H9 (cell line): ENCODE data around the gene WDR7. TPM values are rescaled to one million over a fixed set of nuclear protein-coding genes. Genes with fewer than 3 reads are reported as not detected.

Source experiments
- DNase-seq: peaks from one replicate; pipeline ENCODE4 v3.0.0-alpha.2; 2017
- H2AFZ ChIP-seq: one replicate; pipeline ENCODE4 v1.6.1; 2013; ENCODE audit warnings: mild to moderate bottlenecking, low read length, control low read depth, moderate library complexity
- H2AK5ac ChIP-seq: 2 replicates; pipeline ENCODE4 v1.6.1; 2013; ENCODE audit warnings: low read length, control low read depth, mixed read lengths; ENCODE audit not compliant: insufficient read length
- H2BK120ac ChIP-seq: one replicate; pipeline ENCODE4 v1.6.1; 2013; ENCODE audit warnings: low read depth, mild to moderate bottlenecking, low read length, control low read depth, inconsistent platforms; ENCODE audit not compliant: poor library complexity, severe bottlenecking
- H2BK12ac ChIP-seq: 2 replicates; pipeline ENCODE4 v1.6.1; 2013; ENCODE audit warnings: low read length, control low read depth, mixed read lengths, low read depth; ENCODE audit not compliant: insufficient read length
- H2BK15ac ChIP-seq: 2 replicates; pipeline ENCODE4 v1.6.1; 2013; ENCODE audit warnings: low read depth, low read length, control low read depth
- H2BK20ac ChIP-seq: one replicate; pipeline ENCODE4 v1.6.1; 2013; ENCODE audit warnings: low read depth, mild to moderate bottlenecking, low read length, control low read depth, inconsistent platforms; ENCODE audit not compliant: poor library complexity, severe bottlenecking
- H2BK5ac ChIP-seq: 2 replicates; pipeline ENCODE4 v1.6.1; 2013; ENCODE audit warnings: low read length, control low read depth, mixed read lengths; ENCODE audit not compliant: insufficient read length
- H3K14ac ChIP-seq: 2 replicates; pipeline ENCODE4 v1.6.1; 2013; ENCODE audit warnings: low read length, control low read depth; ENCODE audit not compliant: insufficient read depth
- H3K18ac ChIP-seq: 2 replicates; pipeline ENCODE4 v1.6.1; 2013; ENCODE audit warnings: low read depth, mild to moderate bottlenecking, mixed read lengths, low read length, control low read depth; ENCODE audit not compliant: insufficient read length
- H3K23ac ChIP-seq: 2 replicates; pipeline ENCODE4 v1.6.1; 2013; ENCODE audit warnings: low read length, control low read depth, mixed read lengths, low read depth; ENCODE audit not compliant: insufficient read length
- H3K23me2 ChIP-seq: 2 replicates; pipeline ENCODE4 v1.6.1; 2013; ENCODE audit warnings: low read depth, mild to moderate bottlenecking, mixed read lengths, low read length, control low read depth; ENCODE audit not compliant: insufficient read length, poor library complexity, severe bottlenecking
- H3K27ac ChIP-seq: 2 replicates; pipeline ENCODE4 v1.5.1; 2013; ENCODE audit warnings: low read length, control low read depth, mixed read lengths, low read depth; ENCODE audit not compliant: insufficient read length
- H3K27me3 ChIP-seq: 2 replicates; pipeline ENCODE4 v1.6.1; 2013; ENCODE audit warnings: low read length, control low read depth, inconsistent platforms; ENCODE audit not compliant: insufficient read depth
- H3K4ac ChIP-seq: 2 replicates; pipeline ENCODE4 v1.6.1; 2013; ENCODE audit warnings: low read depth, mild to moderate bottlenecking, control low read depth, inconsistent platforms, low read length, moderate library complexity
- H3K4me1 ChIP-seq: 2 replicates; pipeline ENCODE4 v1.6.1; 2013; ENCODE audit warnings: low read length, control low read depth, inconsistent platforms; ENCODE audit not compliant: insufficient read depth
- H3K4me2 ChIP-seq: 2 replicates; pipeline ENCODE4 v1.6.1; 2013; ENCODE audit warnings: low read length, control low read depth, mixed read lengths; ENCODE audit not compliant: insufficient read length, insufficient read depth
- H3K56ac ChIP-seq: 2 replicates; pipeline ENCODE4 v1.6.1; 2013; ENCODE audit warnings: low read depth, mild to moderate bottlenecking, mixed read lengths, low read length, control low read depth; ENCODE audit not compliant: insufficient read length
- H3K79me1 ChIP-seq: 2 replicates; pipeline ENCODE4 v1.6.1; 2013; ENCODE audit warnings: low read depth, mild to moderate bottlenecking, moderate library complexity, low read length, control low read depth, inconsistent platforms; ENCODE audit not compliant: insufficient read depth, poor library complexity, severe bottlenecking
- H3K79me2 ChIP-seq: 2 replicates; pipeline ENCODE4 v1.6.1; 2013; ENCODE audit warnings: low read length, control low read depth, inconsistent platforms; ENCODE audit not compliant: insufficient read depth
- H3K9ac ChIP-seq: 2 replicates; pipeline ENCODE4 v1.6.1; 2013; ENCODE audit warnings: low read length, control low read depth, mixed read lengths; ENCODE audit not compliant: insufficient read length; ENCODE audit errors: extremely low read depth
- H3K9me3 ChIP-seq: one replicate; pipeline ENCODE4 v1.6.1; 2013; ENCODE audit warnings: low read depth, low read length, inconsistent platforms; ENCODE audit not compliant: control insufficient read depth
- H3T11ph ChIP-seq: one replicate; pipeline ENCODE4 v1.6.1; 2013; ENCODE audit warnings: mild to moderate bottlenecking, low read length, control low read depth, inconsistent platforms
- H4K20me1 ChIP-seq: one replicate; pipeline ENCODE4 v1.6.1; 2013; ENCODE audit not compliant: control insufficient read depth, insufficient read length, insufficient read depth
- H4K5ac ChIP-seq: 2 replicates; pipeline ENCODE4 v1.6.1; 2013; ENCODE audit warnings: low read depth, mild to moderate bottlenecking, mixed read lengths, low read length, control low read depth; ENCODE audit not compliant: insufficient read length
- H4K8ac ChIP-seq: replicated peaks from 2 replicates; pipeline ENCODE4 v1.6.1; 2013; ENCODE audit warnings: low read length, control low read depth, mixed read lengths, low read depth; ENCODE audit not compliant: insufficient read length
- H4K91ac ChIP-seq: 2 replicates; pipeline ENCODE4 v1.6.1; 2013; ENCODE audit warnings: low read depth, mild to moderate bottlenecking, moderate library complexity, mixed read lengths, low read length, control low read depth; ENCODE audit not compliant: insufficient read length
- H3K27ac Mint-ChIP-seq, 3 experiments: 2 replicates in 2 of 3; 3 replicates in 1 of 3; pipeline ENCODE4 v1.8.0; 2020 to 2021; ENCODE audit warnings: mixed read lengths in 3 of 3, mild to moderate bottlenecking in 1 of 3, moderate library complexity in 1 of 3
- H3K27me3 Mint-ChIP-seq: 2 replicates; pipeline ENCODE4 v1.8.0; 2021; ENCODE audit warnings: low read depth, mild to moderate bottlenecking, moderate library complexity, mixed read lengths
- H3K36me3 Mint-ChIP-seq, 3 experiments: 2 replicates in 2 of 3; 3 replicates in 1 of 3; pipeline ENCODE4 v1.8.0; 2020 to 2021; ENCODE audit warnings: low read depth in 3 of 3, mixed read lengths in 3 of 3; ENCODE audit not compliant: insufficient read depth in 1 of 3
- H3K4me1 Mint-ChIP-seq, 2 experiments: 2 replicates each; pipeline ENCODE4 v1.8.0; 2020; ENCODE audit warnings: mixed read lengths in 2 of 2
- H3K4me3 Mint-ChIP-seq, 2 experiments: 2 replicates in 1 of 2; 3 replicates in 1 of 2; pipeline ENCODE4 v1.8.0; 2020 to 2021; ENCODE audit warnings: mild to moderate bottlenecking in 2 of 2, mixed read lengths in 2 of 2, moderate library complexity in 1 of 2
- H3K9me3 Mint-ChIP-seq, 2 experiments: 2 replicates in 1 of 2; 3 replicates in 1 of 2; pipeline ENCODE4 v1.8.0; 2020; ENCODE audit warnings: mild to moderate bottlenecking in 2 of 2, mixed read lengths in 2 of 2, moderate library complexity in 1 of 2
- CTCF ChIP-seq: fragments of 200-600 bp; sonication (generic); conservative IDR thresholded peaks from 3 replicates; pipeline ENCODE4 v1.8.0; 2021; ENCODE audit warnings: antibody characterized with exemption, mild to moderate bottlenecking
- WGBS: extraction: QIAGEN DNeasy Blood & Tissue Kit; methylation state at CpG from one replicate; pipeline ENCODE4 v1.1.7; 2013; ENCODE audit warnings: missing lambda C conversion rate, low lambda C conversion rate, mixed read lengths; ENCODE audit not compliant: insufficient read length; ENCODE audit errors: extremely low coverage; 5-methylcytosine and 5-hydroxymethylcytosine counted together
- total RNA-seq: library from RNA; stranded (reverse); gene quantifications from 2 replicates; pipeline ENCODE4 v1.2.1, GENCODE V29; 2021

WDR7 gene
- total RNA-seq, 1 experiment from 2014 or later = 14.8 TPM

DNA sequence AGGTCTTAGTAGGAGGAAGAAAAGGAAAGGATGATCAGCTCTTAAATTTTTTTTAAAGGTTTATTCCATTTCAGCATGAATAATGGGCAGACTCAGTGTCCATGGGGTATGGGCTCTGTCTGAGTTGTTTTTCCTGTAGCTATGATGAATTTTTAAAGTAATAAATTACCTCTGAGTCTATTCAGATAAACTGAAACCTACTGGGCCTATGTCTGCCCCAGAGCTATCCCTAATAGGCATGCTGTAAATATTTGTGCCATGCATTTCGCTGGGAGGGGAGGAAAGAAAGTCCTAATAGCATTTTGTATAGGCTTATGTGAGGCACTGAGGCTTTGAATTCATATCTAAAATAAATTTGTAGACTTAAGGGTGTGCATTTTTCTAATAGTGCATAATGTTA lies 285.3 kb downstream of the WDR7 start:
- Histone ChIP-seq H2BK120ac (no peak overlapping the region), H3K9ac (no peak overlapping the region), H2BK15ac (no peak overlapping the region), H2AK5ac (no peak overlapping the region), H3K27me3 (no peaks in the 10 kb centered on the region), H4K8ac (no peak overlapping the region), H2BK12ac (no peak overlapping the region), H4K91ac (no peak overlapping the region), H3K23ac (no peak overlapping the region), H3K4me2 (no peak overlapping the region), H3K27ac (no peak overlapping the region), H3K79me1 (no peaks in the 10 kb centered on the region), H3T11ph (no peak overlapping the region), H4K5ac (no peak overlapping the region), H3K18ac (no peak overlapping the region), H4K20me1 (no peaks in the 10 kb centered on the region), H3K23me2 (no peaks in the 10 kb centered on the region), H2BK20ac (no peak overlapping the region), H3K79me2 (no peaks in the 10 kb centered on the region), H3K56ac (no peak overlapping the region), H2BK5ac (no peak overlapping the region), H2AFZ (no peak overlapping the region), H3K4ac (no peak overlapping the region), H3K4me1 (no peaks in the 10 kb centered on the region; the same call in 1 of the 2 replicates), H3K14ac (no peak overlapping the region), H3K9me3 (no peaks in the 10 kb centered on the region)
- Mint-ChIP-seq H3K9me3 (no peaks in the 10 kb centered on the region), H3K27me3 (no peaks in the 10 kb centered on the region), H3K4me3 (no peak overlapping the region), H3K4me1 (peaks cover 18% of the 10 kb centered on the region in 2 experiments), H3K36me3 (no peaks in the 10 kb centered on the region), H3K27ac (no peak overlapping the region)
- DNase-seq = no peak
- no CpG with 5 or more reads among the region's 1 CpG for WGBS
- no peak for TF ChIP-seq CTCF
